GM18498 (cell line): ENCODE results near the gene UBE2K.
"Not testable (repeated sequence)": the region's sequence is repeated elsewhere in the genome, so short reads cannot be mapped to it uniquely, and the experiment has no call there.

Source experiments
- ATAC-seq: cut with Tn5 transposase; IDR thresholded peaks from one replicate; pipeline ENCODE4 v1.9.1; 2021; ENCODE audit warnings: mild to moderate bottlenecking, moderate library complexity; ENCODE audit not compliant: unreplicated experiment

The UBE2K gene, protein sequence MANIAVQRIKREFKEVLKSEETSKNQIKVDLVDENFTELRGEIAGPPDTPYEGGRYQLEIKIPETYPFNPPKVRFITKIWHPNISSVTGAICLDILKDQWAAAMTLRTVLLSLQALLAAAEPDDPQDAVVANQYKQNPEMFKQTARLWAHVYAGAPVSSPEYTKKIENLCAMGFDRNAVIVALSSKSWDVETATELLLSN

DNA sequence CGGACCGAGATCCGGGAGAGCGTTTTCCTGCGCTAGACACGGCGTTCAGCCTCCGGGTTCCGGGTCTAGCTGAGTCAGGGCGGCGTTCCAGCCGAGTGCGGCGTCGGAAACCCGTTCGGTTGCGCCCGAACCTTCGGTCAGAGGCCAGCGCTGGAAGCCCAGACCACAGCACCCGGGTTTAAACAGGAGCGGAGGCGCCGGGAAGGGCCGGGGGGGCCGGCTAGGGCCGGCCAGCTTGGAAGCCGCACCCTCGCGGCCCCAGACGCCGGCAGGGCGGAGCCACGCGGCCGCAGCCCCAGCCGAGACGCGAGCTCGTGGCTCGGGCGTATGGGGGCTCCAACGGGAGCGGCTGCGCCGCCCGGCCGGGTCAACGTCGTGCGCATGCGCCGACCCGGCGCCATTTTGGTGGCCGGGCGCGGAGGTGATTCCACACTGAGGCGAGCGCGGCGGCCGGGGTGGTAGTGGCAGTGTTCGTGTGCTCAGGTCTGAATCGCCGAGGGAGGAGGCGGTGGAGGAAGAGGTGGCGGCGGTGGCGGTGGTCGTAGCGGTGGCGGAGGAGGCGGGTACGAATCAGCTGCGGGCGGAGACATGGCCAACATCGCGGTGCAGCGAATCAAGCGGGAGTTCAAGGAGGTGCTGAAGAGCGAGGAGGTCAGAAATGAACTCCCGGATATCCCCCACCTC is at the start of gene UBE2K:
UBE2K (plus strand) TSS at position 397 of the 684 bp plus-strand sequence; CDS start at position 589, 192 bp downstream.
- ATAC-seq: peak; percentile 90

DNA sequence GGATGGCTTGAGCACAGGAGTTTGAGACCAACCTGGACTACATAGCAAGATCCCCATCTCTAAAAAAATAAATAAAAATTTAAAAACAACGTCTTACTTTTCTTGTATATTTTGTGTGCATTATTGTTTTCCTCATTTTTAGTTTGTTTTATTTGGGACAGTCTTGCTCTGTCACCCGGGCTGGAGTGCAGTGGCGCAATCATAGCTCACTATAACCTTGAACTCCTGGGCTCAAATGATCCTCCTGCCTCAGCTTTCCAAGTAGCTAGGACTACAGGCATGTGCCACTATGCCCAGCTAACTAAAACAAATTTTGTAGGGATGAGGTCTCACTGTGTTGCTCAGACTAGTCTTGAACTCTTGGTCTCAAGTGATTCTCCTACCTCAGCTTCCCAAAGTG is 49.7 kb upstream of the UBE2K start:
- no peak for ATAC-seq

DNA sequence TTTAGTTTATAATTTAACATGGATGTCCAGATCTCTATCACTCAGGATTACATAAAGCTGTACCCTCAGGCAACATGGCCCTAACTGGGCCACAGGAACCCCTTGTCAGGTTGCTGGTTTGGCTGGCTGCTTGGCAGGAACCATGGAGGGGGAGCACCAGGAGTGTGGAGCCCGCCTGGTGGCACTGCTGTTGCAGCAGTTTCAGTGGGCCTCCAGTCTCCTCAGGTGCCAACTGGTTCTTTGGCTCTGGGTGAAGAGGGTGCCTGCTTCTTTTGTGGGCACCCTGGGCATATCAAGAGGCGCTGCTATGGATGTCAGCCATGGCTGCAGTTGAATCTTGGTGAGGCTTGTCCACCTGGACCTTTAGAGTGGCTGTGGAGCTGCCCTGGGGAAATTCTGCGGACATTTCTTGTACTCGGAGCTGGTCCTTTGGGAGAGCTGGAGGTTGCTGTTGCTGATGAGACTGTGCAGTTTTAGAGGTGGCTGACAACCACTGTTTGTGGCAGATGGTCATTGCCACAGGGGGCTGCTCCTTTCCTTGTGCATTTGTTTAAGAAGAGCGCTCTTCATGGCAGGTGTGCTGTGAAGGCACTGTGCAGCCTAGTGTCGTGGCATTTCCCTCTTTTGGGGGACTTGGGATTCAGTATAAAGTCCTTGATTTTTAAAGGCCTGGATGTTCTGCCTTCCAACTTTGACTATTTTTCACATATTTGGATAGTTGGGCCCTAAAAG is 48.9 kb upstream of the UBE2K start:
- ATAC-seq: no peak

DNA sequence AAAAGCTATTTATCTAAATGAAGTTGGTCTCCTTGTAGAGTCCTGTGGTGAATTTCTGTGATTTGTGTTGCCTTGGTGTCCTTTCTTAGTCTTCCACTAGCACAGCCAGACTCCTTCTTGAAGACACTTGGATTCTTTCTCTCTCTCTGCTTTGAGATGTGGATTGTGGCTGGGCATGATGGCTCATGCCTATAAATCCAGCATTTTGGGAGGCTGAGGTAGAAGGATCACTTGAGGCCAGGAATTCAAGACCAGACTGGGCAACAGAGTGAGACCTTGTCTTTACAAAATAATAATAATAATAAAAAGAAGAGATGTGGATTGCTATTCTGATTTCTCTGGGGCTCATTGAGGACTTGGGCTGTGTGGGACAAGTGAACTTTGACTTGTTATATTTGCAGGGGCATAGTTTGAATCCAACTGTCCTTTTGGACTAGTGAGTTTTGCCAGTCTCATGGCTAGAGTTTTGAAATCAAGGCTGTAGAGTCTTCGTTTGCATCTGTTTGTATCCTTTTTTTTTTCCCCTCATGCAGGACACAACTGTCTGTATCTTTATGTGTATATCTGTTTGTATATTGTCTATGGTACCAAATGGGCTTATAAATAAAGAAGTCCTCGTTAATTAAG is 48.2 kb upstream of the UBE2K start:
- no peak for ATAC-seq

DNA sequence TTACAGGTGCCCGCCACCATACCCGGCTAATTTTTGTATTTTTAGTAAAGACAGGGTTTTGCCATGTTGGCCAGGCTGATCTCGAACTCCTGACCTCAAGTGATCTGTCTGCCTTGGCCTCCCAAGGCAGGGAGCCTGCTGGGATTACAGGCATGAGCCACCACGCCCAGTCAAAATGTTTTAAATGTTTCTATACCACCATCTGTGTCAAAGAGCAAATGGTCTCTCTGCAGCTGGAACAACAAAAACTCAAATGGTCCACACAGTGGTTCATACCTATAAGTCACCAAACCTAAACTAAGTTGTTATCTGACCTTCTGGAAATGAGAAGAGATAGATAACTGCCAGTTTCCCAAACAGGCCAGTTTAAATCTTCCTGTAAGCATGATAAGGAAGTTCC is 46.4 kb upstream of the UBE2K start:
- ATAC-seq: not testable (repeated sequence)

DNA sequence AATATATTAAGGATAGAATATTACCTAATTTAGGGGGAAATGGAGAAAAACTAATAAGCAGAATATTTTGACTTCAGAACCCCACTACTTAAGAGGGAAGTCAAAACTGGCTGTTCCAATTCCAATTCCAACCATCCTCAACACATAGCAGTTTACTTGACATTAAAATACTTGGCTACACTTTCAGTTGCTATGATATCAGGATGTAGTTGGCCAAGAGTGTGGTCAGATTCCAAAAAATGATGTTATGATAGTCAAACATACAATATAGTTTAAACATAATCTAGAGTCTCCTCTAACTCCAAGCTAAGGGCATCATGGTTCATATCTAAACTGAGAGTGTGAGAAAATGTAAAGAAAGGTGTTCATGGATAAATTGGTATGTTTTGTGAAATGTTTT is 42.7 kb upstream of the UBE2K start:
- ATAC-seq: no peak

DNA sequence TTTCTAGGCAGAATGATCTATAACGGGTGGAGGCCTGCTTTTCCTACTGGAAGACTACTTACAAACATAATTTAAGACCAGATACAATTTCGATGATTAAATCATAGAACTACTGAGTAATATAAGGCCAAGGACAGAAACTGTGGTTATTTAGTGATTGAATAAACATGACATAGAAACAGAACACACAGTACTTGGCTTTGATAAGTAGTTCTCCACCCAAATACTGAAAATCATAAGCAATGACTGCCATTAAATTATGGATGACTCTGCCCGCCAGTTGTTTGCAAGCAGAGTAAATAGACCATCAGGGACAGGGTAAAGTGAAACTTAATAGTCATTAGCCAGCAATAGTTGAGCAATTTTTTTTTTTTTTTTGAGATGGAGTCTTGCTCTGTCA is 42.1 kb upstream of the UBE2K start:
- ATAC-seq: no peak

DNA sequence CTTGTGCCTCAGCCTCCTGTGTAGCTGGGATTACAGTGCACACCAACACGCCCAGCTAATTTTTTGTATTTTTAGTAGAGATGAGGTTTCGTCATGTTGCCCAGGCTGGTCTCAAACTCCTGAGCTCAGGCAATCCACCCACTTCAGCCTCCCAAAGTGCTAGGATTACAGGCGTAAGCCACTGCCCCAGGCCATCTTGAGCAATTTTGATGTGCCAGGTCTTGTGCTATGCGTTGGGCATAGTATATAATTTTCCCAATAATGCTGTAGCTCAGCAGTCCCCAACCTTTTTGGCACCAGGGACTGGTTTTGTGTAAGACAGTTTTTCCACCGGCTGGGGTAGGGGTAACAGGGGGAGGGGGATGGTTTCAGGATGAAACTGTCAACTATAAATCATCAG is 41.3 kb upstream of the UBE2K start:
- not testable (repeated sequence) for ATAC-seq

DNA sequence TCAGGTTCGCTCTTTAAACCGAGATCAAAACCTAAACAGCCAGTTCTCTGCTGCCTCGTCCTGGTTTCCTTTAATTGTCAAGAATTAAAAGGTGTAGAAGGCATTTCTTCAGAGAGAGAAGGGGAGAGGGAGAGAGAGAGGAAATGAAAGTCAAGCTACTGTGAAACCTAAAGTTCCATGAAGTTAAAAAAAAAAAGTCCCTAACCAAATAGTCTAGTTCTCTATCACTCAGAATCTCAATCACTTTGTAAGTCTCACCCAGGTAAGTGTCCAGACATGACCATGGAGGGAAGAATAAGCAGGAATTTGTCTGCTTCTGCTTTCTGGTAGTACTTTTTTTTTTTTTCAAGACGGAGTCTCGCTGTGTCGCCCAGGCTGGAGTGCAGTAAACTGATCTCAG is 40.5 kb upstream of the UBE2K start:
- peak; percentile 76 for ATAC-seq

DNA sequence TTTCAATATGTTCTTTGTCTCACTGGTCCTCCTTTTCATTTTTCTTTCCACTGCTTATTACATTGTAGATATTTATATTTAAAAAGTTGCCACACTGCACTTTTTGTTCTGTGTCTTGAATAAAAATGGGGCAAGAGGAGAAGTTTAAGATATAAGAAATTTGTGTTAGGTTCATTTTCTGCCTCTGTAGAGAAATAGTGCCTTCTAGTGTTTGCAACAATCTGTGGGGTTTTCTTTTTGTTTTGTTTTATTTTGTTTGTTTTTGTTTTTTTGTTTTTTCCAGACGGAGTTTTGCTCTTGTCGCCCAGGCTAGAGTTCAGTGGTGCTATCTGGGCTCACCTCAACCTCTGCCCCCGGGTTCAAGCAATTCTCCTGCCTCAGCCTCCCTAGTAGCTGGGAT is 39.2 kb upstream of the UBE2K start:
- no peak for ATAC-seq

DNA sequence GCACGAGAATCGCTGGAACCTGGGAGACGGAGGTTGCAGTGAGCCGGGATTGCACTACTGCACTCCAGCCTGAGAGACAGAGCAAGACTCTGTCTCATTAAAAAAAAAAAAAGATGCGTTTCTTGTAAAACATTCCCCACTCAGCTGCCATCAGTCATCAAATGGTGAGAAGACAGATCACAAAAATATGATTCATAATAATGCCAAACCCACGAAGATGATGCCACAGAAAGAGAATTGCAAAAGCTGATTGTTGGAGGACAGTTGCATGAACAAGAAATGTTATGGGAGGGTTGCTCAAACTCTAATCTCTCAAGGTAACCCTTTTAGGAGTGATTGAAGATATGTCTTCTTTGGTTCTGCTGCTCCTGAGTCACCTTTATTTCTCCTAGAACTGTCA is 37.9 kb upstream of the UBE2K start:
- no peak for ATAC-seq

DNA sequence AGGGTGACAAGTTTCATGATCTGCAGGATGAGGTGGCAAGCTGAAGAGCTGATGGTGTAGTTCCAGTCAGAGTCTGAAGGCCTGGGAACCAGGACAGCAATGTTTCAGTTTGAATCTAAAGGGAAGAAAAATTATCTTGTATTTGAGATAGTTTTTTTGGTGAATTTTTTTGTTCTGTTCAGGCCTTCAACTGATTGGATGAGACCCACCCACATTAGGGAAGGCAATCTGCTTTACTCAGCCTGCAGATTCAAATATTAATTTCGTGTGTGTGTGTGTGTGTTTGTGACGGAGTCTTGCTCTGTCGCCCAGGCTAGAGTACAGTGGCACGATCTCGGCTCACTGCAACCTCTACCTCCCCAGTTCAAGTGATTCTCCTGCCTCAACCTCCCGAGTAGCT is 37.2 kb upstream of the UBE2K start:
- no peak for ATAC-seq

DNA sequence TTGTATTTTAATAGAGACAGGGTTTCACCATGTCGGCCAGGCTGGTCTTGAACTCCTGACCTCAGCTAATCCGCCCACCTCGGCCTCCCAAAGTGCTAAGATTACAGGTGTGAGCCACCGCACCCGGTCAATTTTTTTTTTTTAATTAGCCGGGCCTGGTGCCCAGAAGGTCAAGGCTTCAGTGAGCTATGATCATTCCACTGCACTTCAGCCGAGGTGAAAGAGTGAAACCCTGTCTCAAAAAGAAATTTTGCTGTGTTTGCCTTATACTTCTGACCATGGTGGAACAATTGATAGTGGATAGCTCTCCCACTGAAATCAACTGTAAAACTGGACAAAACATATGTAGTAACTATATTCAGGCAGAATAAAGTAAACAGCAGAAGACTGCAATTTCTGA is 35.3 kb upstream of the UBE2K start:
- ATAC-seq: no peak

DNA sequence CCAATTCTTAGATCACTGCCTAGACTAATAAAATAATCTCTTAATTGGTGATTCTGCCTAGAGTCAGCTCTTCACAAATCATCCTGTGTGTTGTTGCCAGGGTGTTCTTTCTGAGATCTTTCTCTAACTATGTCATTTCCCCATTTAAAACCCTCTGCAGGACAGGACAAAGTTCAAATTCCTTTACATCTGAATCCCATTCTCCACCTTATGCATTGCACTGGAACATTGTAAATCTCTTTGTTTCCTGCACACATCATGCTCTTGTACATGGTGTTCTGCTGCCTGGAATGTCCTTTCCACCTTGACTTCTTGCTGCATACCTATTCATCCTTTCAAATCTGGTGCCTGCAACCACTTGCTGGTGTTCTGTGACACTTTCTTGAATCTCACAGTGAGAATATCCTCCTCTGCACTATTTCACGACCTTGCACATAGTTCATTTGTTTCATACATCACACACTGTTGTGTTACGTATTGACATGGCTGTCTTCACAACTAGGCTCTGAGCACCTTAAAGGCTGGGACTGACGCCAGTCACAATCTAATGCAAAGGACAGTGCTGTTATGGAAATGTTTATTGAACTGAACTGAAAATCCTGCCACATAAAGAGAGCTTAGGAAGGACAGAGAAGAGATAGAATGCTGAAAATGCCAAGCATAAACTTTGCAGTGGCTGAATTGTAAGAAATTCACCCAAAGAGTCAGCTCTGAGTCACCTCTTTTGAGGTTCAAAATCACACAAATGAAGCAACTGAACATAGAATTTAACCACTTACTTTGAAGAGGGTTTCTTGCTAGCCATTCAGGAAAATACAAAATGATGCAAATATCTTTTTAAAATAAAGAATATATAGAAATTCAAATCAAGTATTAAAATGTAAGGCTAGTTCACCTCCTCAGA is 32.9 kb upstream of the UBE2K start:
- ATAC-seq: no peak

DNA sequence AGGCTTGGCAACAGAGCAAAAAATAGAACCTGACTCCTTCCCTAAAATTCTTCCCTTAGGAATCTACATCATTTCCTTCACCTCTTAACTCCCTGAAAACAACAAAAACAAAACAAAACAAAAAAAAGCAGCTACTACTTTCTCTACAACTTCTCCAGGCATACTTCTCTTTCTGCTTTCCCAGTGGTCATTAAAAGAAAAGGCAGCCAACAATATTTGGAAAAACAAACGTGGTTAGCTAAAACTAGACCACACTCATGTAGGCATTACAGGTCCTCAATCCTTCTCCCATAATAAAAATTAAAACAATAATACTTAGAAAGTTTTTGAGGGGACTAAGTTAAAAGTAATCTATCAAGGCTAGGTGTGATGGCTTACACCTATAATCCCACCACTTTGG is 30.2 kb upstream of the UBE2K start:
- ATAC-seq: no peak

DNA sequence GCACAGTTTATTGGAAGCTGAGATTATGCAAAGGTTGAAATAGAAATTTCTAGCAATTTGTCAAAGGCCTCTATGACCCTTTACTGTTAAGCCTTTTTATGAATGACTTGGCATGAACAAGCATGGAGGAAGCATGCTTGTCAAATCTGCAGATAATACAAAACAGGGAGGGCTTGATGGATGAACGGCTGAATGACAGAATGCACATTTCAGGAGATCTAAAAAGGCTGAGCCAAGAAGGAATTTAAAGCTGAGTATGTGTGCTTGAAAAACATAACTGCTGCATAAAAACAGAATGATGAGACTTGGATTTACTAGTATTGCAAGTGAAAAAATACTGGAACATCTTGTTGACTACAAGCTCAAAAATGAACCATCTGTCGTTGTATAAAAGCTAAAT is 29.0 kb upstream of the UBE2K start:
- no peak for ATAC-seq

DNA sequence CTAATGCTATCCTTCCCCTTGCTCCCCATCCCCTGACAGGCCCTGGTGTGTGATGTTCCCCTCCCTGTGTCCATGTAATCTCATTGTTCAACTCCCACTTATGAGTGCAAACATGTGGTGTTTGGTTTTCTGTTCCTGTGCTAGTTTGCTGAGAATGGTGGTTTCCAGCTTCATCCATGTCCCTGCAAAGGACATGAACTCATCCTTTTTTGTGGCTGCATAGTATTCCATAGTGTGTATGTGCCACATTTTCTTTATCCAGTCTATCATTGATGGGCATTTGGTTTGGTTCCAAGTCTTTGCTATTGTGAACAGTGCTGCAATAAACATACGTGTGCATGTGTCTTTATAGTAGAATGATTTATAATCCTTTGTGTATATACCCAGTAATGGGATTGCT is 27.6 kb upstream of the UBE2K start:
- ATAC-seq: not testable (repeated sequence)

DNA sequence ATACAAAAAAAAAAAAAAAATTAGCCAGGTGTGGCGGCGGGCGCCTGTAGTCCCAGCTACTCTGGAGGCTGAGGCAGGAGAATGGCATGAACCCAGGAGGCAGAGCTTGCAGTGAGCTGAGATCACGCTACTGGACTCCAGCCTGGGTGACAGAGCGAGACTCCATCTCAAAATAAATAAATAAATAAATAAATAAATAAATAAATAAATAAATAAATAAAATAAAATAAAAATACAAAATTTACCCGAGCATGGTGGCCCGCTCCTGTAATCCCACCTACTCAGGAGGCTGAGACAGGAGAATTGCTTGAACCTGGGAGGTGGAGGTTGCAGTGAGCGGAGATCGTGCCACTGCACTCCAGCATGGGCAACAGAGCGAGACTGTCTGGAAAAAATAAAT is 22.3 kb upstream of the UBE2K start:
- ATAC-seq: not testable (repeated sequence)

DNA sequence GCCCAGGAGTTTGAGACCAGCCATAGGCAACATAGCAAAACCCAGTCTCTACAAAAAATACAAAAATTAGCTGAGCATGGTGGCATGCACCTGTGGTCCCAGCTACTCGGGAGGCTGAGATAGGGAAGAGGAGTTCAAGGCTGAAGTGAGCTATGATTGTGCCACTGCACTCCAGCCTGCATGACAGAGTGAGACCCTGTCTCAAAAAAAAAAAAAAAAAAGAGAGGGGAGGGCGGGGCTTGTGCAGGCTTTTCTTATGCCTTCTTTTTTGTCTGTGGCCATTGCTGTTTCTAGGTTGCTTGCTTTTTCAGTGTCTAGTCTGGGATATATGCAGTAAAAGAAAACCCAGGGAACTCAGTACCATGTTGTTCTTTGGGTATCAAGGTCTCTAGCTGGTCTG is 16.9 kb upstream of the UBE2K start:
- ATAC-seq: not testable (repeated sequence)

DNA sequence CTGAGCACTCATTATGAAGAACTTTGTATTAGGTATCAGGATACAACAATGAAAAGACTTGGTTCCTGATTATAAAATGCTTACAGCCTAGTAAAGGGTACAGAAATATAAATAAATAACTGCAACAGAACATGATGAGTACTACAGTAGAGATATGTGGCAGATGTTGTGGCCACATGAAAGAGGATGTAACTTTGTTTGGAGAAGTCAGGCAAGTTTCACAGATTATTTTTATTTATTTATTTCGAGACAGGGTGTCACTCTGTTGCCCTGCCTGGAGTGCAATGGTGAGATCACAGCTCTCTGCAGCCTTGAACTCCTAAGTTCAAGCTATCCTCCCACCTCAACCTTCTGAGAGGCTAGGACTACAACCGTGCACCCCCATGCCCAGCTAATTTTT is 15.8 kb upstream of the UBE2K start:
- ATAC-seq: peak; percentile 93

DNA sequence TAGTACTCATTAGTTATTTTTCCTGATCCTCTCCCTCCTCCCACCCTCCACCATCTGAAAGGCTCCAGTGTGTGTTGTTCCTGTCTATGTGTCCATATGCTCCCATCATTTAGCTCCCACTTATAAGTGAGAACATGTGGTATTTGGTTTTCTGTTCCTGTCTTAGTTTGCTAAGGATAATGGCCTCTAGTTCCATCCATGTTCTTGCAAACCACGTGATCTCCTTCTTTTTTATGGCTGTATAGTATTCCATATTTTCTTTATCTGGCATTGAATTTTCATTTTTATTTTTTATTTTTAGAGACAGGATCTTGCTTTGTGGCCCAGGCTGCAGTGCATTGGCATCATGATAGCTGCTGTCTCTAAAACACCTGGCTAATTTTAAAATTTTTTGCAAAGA is 11.9 kb upstream of the UBE2K start:
- no peak for ATAC-seq
